ENCODE data around the gene ROBO2. TPM values are rescaled to one million over a fixed set of nuclear protein-coding genes. Genes with fewer than 3 reads are reported as not detected.

The ROBO2 gene
- total RNA-seq, 1 donor from 2014 or later: 3.9 TPM

GRCh38 chr3:77324105-77324504 is 284.2 kb downstream of the ROBO2 start:
- no peak for DNase-seq (ENCODE audit: low read depth)
- TF ChIP-seq, protein P1, sequence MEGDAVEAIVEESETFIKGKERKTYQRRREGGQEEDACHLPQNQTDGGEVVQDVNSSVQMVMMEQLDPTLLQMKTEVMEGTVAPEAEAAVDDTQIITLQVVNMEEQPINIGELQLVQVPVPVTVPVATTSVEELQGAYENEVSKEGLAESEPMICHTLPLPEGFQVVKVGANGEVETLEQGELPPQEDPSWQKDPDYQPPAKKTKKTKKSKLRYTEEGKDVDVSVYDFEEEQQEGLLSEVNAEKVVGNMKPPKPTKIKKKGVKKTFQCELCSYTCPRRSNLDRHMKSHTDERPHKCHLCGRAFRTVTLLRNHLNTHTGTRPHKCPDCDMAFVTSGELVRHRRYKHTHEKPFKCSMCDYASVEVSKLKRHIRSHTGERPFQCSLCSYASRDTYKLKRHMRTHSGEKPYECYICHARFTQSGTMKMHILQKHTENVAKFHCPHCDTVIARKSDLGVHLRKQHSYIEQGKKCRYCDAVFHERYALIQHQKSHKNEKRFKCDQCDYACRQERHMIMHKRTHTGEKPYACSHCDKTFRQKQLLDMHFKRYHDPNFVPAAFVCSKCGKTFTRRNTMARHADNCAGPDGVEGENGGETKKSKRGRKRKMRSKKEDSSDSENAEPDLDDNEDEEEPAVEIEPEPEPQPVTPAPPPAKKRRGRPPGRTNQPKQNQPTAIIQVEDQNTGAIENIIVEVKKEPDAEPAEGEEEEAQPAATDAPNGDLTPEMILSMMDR (IDR thresholded peaks at IDR 0.05; ENCODE audit: insufficient read depth, low read length, poor library complexity, severe bottlenecking): no peak

GRCh38 chr3:77325280-77325679 is 285.4 kb downstream of the ROBO2 start:
- Histone ChIP-seq H3K4me3 (ENCODE audit: low read depth, low read length) (no peak overlapping the region), H3K27me3 (ENCODE audit: control insufficient read depth, insufficient read depth, low read length) (no peaks in the 10 kb centered on the region), H3K36me3 (ENCODE audit: control insufficient read depth, insufficient read depth, low read length) (no peaks in the 10 kb centered on the region)
- TF ChIP-seq, protein P1 (IDR thresholded peaks at IDR 0.05; ENCODE audit: insufficient read depth, low read length, poor library complexity, severe bottlenecking): no peak
- no peak for DNase-seq (ENCODE audit: low read depth)

More at GRCh38 chr3:77324105-77324504, 284.2 kb downstream of the ROBO2 start:
- H3K27me3 ChIP-seq (ENCODE audit: control insufficient read depth, insufficient read depth, low read length): no peaks in the 10 kb centered on the region
- no peaks in the 10 kb centered on the region for H3K36me3 ChIP-seq (ENCODE audit: control insufficient read depth, insufficient read depth, low read length)
- no peak overlapping the region for H3K4me3 ChIP-seq (ENCODE audit: low read depth, low read length)

DNA sequence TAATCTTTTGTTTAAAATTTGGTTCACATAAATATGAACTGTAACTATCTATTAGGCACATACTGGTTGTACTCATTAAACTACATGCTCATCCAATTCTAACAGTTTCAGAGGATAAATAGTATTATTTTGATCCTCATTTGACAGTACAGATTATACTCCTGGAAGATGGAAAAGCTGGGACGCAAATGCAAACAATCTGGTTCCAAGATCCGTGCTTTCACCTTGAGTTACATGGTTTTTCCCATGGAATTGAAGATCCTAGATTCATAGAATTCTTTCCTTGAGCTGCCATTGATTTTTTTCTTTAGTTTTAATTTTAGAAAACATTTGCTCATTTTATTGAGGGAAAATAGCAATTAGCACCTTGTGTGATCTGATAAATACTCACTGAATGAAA is 285.8 kb downstream of the ROBO2 start:
- TF ChIP-seq, protein P1 (IDR thresholded peaks at IDR 0.05; ENCODE audit: insufficient read depth, low read length, poor library complexity, severe bottlenecking): no peak
- no peaks in the 10 kb centered on the region for H3K27me3 ChIP-seq (ENCODE audit: control insufficient read depth, insufficient read depth, low read length)
- DNase-seq (ENCODE audit: low read depth): no peak
- H3K4me3 ChIP-seq (ENCODE audit: low read depth, low read length): no peak overlapping the region
- H3K36me3 ChIP-seq (ENCODE audit: control insufficient read depth, insufficient read depth, low read length): no peaks in the 10 kb centered on the region

DNA sequence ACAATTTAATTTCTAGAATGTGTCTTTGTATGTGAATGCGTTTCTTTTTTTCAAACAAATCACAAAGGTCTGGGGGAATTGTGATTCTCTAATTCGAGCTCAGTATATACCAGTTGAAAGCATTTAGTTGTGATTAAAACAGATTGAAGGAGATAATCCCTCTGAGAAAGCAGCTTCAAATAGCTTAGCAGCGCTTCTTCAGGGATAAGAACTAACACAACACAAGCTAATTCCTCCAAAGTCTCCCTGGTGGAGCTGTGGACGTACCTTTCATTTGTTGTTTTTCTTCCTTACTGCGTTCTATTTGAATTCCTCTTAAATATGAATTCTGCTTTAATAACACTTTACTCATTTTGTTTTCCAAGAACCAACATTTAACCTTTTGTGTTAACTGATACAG is 286.7 kb downstream of the ROBO2 start:
- Histone ChIP-seq H3K4me3 (ENCODE audit: low read depth, low read length) (no peak overlapping the region), H3K36me3 (ENCODE audit: control insufficient read depth, insufficient read depth, low read length) (no peaks in the 10 kb centered on the region), H3K27me3 (ENCODE audit: control insufficient read depth, insufficient read depth, low read length) (no peaks in the 10 kb centered on the region)
- no peak for DNase-seq (ENCODE audit: low read depth)
- TF ChIP-seq, protein P1 (IDR thresholded peaks at IDR 0.05; ENCODE audit: insufficient read depth, low read length, poor library complexity, severe bottlenecking): no peak

GRCh38 chr3:77328690-77329089 is 288.8 kb downstream of the ROBO2 start:
- Histone ChIP-seq H3K4me3 (ENCODE audit: low read depth, low read length) (no peak overlapping the region), H3K36me3 (ENCODE audit: control insufficient read depth, insufficient read depth, low read length) (no peaks in the 10 kb centered on the region), H3K27me3 (ENCODE audit: control insufficient read depth, insufficient read depth, low read length) (no peaks in the 10 kb centered on the region)
- TF ChIP-seq, protein P1 (IDR thresholded peaks at IDR 0.05; ENCODE audit: insufficient read depth, low read length, poor library complexity, severe bottlenecking): no peak
- DNase-seq (ENCODE audit: low read depth): no peak

DNA sequence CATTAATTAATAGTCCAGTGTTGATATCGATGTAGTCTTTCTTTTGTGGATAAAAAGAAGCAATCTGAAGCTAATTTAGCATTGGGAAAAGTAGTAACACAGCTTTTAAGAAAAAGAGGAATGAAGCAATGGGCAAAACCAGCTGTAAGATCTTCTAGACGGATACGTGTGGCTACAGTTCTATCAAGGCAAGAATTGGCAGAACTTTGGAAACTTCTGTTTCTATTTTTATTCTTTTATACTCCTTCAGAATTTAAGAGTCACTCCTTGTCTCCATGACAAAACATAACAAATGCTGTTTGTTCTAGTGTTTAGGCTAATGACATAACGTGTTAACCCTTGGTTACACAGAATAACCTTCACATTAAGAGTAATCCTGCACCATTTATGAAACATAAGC is 289.2 kb downstream of the ROBO2 start:
- TF ChIP-seq, protein P1 (IDR thresholded peaks at IDR 0.05; ENCODE audit: insufficient read depth, low read length, poor library complexity, severe bottlenecking): no peak
- Histone ChIP-seq H3K36me3 (ENCODE audit: control insufficient read depth, insufficient read depth, low read length) (no peaks in the 10 kb centered on the region), H3K4me3 (ENCODE audit: low read depth, low read length) (no peak overlapping the region), H3K27me3 (ENCODE audit: control insufficient read depth, insufficient read depth, low read length) (no peaks in the 10 kb centered on the region)
- no peak for DNase-seq (ENCODE audit: low read depth)
